ENCODE results near the gene TBCCD1.

DNA sequence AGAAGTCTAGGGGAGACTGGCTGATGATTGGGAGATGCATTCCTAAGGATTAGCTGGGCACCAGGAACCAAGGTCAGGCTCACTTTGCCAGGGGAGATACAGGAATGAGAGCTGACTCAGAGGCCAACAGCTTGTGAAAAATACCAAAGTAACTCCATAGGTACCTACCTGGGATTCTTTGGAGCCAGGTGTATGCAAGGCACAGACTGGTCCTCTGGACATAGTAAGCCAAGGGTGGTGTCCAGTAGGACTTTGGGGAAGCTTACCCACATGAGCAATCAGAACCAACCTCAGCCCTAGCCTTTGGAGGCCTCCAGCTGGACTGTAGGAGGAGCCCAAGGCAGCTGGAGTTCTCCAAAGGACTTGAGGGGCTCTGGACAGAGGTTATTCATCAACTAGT, 70.5 kb downstream of the TBCCD1 start:
- TF ChIP-seq CTCF (IDR thresholded peaks at IDR 0.05) (no peak), POLR2A (IDR thresholded peaks at IDR 0.05) (no peak)

All from heart left ventricle (tissue), 13 donors.